NOMO-1 treated with DMSO at 0.1 percent for 48 hours (cell line): ENCODE data around the gene SARDH.
"Not testable (repeated sequence)": the region's sequence is repeated elsewhere in the genome, so short reads cannot be mapped to it uniquely, and the experiment has no call there.

Source experiments
- DNase-seq: peaks from one replicate; lab custom pipeline; 2025; ENCODE audit not compliant: unreplicated experiment; lab: John Stamatoyannopoulos, UW

Gene SARDH

DNA sequence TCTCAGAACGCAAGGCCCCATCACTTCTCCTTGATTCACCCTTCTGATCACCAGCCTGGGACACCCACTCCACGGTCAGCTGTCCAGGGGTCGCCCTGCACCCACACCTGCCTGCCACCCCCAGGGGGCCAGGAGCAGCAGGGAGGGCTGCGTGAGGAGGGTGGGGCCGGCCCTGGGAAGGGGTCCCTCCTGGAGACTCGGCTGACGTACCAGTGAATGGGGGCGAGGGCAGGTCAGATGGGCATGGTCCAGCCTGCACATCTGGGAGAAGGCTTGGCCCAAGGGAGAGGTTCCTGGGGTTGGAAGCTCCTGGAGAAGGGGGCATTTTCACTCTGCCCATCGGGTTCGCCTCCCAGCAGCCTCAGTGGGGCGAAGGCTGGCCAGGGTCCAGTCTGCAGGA is 21.8 kb upstream of the SARDH start:
- DNase-seq: no peak

DNA sequence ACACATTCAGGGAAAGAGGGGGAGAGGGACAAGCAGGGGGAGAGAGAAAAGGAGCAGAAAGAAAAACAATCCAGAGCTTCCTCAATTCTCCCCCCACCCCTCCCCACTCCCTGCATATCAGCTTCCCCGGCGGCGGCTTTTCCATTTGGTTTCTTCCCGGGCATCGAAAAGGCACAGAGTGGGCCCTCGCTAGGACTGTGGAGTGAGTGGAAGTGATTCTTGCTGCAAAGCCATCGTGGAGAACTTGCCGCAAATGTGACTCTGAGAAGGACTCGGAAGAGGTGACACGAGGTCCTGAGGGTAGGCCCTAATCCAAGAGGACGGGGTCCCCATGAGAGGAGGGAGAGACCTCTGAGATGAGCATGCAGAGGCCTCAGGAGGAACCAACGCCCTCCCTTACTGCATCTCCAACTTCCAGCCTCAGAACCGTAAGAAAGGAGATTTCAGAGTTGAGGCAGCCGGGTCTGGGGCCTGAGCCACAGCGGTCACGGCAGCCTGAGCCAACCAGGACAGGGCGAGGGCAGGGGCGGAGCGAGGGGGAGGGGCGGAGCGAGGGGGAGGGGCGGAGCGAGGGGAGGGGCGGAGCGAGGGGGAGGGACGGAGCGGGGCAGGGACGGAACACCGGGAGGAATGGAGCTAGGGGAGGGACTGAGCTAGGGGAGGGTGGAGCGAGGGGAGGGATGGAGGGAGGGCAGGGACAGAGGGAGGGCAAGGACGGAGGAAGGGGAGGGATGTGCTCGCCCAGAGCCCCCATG is 21.2 kb upstream of the SARDH start:
- no peak for DNase-seq

DNA sequence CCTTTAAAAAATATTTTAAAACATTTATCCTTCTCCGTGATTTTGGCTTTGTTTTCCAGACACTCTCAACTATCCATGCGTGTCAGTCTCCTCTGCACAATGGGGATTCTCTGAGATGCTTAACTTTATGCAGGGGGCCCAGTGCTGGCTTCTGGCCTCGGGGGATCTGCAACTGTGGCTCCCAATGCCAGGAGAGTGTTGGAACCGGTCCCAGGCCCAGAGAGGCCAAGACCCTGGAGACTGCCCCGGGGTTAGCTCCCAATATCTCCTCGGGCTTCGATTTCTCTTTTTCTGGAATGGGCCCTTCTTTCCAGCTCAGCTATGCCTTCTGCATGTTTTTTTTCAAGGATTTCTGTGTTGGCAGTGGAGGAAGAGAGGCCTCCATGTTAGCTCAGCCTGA is 20.1 kb upstream of the SARDH start:
- no peak for DNase-seq

DNA sequence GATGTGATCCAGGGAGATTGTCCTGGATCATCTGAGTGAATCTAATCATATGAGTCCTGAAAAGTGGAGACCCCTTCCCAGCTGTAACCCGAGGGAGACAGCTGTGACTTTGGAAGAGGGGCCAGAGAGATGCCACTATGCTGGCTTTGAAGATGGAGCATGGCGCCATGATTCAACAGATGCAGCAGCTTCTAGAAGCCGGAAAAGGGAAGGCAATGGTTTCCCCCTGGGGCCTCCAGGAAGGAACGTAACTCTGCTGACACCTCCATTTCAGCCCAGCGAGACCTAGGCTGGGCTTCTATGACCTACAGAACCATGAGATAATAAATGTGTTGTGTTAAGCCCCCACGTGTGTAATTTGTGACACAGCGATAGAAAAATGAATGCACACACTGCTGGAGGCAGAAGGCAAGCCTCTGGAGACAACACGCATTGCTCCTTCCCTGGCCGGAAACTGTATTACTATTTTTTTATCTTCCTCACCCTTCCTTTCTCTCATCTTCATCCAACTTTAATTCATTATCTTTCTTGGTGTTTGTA is 16.6 kb upstream of the SARDH start:
- no peak for DNase-seq

GRCh38 chr9:133754187-133754586 is 16.0 kb upstream of the SARDH start:
- no peak for DNase-seq

DNA sequence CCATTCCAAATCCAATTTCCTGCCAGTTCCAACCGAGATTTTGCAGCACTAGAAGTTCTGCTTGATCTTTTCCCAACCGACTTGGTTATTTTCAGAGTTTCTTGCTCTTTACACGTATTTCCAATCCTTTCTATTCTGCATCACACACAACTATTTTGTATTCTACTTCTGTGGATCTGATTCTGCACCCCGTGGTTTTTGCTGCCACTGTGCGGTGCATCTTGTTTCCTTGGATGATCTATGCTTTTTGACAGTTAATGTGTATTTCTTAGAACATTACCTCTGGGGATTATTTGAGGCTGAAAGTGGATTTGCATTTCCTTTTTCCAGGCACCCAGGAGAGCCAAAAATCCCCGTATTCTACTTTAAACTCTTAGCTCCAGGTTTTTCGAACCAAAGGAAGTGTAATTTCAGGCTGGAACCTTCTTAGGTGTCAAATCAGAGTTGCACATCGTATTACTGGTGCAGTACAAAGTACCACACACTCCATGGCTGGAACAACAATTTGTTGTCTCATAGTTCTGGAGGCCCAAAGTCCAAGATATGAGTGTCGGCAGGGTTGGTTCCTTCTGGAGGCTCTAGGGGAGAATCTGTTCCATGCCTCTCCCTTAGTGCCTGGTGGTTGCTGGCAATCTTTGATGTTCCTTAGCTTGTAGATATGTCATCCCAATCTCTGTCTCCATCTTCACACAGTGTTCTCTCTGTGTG is 14.7 kb upstream of the SARDH start:
- no peak for DNase-seq

DNA sequence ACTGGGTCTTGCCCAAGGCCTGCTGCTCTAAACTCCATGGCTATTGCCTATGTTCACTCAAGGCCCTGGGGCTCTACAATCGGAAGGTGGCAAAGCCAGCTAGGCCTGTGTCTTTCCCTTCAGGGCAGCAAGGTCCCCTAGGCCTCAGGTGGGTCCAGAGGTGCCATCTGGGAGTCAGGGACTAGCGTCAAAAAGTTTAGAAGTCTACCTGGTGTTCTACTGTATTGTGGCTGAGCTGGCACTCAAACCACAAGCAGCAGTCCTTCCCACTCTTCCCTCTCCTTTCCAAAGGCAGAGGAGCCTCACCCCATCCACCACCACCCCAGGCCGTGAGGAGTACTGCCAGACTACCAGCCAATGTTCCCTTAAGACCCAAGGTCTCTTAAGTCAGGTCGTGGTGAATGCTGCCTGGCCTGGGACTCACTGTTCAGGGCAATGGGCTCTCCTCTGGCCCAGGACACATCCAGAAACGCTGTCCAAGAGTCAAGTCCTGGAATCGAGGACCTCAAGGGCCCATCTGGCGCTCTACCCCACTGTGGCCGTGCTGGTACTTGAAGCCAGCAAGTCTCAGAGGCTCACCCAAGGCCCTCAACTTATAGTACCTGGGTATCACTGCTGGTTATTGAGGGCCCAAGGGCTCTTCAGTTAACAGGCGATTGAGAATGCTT is 13.0 kb upstream of the SARDH start:
- no peak for DNase-seq

DNA sequence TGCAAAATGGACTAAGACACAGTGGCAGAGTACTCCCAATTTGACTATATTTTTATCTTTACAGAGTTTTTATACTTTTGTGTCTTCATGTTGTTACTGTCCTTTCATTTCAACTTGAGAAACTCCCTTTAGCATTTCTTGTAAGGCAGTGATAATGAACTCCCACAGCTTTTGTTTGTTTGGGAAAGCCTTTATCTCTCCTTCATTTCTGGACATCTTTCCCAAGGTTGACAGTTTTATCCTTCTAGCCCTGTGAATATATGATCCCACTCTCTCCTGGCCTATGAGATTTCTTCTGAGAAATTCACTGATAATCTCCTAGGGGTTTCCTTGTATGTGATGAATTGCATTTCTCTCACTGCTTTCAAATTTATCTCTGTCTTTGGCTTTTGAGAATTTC is 9.2 kb upstream of the SARDH start:
- DNase-seq: no peak

GRCh38 chr9:133744528-133744927 is 6.4 kb upstream of the SARDH start:
- DNase-seq: not testable (repeated sequence)

DNA sequence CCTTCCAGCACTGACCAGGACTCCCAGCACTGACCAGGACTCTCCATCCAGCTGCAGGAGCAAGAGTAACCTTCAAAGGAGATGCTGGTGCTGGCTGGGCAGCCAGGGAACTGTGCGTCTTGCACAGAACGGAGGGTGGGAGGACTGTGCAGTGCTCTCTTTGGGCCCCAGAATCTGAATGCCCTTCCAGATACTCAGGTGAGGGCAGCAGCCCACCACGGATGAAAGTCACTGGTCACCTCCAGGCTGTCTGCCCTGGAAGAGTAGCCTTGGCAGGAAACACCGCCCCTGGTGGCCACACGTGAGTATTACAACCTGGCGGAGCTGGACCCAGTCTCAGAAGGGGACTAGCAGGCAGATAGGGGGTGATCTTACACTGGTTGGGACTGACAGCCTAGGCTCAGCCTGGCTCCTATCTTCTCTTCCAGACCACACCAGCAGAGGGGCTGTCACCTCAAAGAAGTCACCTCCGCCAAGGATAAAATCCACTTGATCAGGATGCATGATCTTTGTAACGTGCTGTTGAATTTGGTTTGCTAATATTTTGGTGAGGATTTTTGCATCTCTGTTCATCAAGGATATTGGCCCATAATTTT is 4.8 kb upstream of the SARDH start:
- DNase-seq: peak; percentile 62

DNA sequence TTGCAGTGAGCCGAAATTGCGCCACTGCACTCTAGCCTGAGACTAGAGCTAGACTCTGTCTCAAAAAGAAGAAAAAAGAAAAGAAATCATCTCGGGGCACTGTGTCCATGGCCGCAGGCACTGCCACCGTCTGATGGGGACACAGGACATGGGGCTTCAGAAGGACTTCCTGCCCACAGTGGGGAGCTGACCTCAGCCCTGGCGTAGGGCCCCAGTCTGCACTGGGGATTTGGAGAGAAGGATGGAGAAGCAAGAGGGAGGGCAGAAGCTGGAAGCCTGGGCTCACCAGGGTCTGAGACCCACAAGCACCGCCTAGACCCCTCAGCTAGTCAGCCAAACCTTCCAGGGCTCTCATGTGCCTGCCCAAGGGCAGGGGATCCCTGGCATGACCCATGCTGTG is 4.1 kb upstream of the SARDH start:
- DNase-seq: no peak

DNA sequence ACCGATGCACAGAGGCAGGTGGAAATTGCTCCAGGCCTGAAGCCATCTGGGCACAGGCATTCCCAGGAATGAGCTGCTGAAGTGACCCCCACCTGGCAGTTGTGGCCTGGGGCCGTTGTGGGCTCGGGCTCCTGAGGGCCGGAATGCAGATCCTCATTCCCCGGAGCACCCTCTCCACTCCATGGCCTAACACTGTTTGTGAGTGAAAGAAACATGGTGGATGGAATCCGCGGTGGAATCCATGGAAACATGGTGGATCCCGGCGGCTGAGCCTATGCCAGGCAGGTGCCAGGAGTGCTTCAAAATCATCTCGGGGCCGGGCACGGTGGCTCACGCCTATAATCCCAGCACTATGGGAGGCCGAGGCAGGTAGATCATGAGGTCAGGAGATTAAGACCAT is 3.6 kb upstream of the SARDH start:
- no peak for DNase-seq

DNA sequence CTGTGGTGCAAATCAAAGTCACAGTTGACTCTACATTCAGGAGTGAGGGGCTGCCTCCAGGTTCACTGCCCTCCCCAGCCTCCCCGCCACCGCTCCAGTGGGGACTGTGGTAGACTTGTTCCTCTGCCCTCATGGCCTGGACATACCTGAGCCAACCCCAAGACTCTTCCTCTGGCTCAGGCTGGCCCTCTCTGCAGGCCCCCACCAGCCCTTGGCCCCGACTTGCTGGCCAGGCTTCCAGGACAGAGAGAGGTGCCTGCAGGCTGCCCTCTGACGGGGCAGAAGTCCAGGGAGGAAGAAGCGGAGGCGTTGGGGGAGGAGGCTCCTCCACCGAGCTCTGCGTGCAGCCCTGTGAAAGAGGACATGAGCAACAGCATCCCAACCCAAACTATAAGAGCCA is 2.8 kb upstream of the SARDH start:
- no peak for DNase-seq

- DNase-seq: no peak
These were observed 1.5 kb upstream of the SARDH start for GRCh38 chr9:133739408-133740280.

DNA sequence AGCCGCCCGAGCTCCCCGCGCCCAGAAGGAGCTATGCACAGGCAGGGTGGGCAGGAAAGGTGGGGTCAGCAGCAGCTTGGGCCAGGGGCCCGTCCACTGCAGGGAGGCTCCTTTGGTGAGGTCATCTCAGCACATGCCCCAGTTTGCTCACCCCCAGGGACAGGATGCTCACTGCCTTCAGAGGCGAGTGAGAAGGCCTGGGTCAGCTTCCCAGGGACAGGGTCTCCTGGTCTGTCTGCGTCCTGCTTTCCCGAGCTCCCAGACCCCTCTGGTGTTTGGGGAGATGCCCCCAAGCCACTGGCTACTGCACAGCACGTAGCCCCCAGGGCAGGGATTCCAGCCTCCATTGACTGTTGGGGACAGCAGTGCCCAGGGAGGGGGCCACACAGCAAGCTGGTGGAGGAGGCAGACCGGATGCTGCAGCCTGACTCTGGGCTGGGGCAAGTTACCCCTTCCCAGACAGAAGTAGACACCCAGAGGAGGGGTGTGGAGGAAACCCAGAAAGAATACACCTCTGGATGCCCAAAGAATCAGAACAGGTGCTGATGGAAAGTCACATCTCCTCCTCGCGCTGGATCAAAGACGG is 581 bp upstream of the SARDH start:
- DNase-seq: no peak

DNA sequence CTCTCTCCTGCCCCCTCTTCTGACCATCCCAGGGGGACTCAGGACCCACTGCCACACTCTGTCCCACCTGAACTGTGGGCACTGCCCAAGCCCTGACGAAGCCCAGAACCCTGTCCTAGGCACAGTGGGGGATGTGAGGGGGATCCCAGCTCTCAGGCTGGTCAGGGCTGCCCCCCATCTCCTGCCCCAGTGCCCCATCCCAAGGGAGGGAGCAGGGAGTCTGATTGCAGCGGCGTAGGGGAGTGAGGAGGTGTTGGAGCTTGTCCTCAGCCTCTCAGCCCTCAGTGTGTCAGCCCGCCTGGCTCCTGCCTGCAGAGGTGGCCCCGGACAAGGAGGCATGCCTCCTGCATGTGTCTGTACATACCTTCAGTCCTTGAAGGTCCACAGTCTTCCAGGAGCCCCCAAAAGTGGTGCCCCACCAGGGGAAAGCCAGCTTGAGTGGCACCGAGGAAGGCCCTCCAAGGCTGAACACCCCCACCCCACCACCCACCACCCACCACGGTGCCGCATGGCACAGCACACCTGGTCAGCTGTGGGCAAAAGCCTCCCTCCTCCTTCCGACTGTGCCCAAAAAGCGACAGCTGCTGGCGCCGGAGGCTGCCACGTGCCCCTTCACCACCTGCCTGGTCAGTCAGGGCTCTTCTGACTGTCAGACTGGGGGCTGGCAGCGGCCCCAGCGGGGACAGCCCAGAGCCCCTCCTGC is 930 bp downstream of the SARDH start:
- no peak for DNase-seq

DNA sequence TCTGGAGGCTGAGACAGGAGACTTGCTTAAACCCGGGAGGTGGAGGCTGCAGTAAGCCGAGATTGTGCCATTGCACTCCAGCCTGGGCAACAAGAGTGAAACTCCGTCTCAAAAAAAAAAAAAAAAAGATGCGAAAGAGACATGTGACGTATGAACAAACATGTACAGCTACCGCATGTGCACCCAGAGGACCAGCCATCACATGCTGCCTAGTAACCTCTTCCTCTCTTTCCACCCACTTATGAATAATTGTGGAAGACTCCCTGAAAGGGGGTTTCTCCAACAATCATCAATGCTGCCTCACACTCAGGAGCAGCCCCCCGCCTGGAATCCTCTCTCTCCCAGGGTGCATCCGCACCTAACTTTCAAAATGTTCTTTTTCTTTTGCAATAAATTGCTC is 2.2 kb downstream of the SARDH start:
- DNase-seq: no peak

GRCh38 chr9:133735415-133735775 is 2.8 kb downstream of the SARDH start:
- DNase-seq: no peak

DNA sequence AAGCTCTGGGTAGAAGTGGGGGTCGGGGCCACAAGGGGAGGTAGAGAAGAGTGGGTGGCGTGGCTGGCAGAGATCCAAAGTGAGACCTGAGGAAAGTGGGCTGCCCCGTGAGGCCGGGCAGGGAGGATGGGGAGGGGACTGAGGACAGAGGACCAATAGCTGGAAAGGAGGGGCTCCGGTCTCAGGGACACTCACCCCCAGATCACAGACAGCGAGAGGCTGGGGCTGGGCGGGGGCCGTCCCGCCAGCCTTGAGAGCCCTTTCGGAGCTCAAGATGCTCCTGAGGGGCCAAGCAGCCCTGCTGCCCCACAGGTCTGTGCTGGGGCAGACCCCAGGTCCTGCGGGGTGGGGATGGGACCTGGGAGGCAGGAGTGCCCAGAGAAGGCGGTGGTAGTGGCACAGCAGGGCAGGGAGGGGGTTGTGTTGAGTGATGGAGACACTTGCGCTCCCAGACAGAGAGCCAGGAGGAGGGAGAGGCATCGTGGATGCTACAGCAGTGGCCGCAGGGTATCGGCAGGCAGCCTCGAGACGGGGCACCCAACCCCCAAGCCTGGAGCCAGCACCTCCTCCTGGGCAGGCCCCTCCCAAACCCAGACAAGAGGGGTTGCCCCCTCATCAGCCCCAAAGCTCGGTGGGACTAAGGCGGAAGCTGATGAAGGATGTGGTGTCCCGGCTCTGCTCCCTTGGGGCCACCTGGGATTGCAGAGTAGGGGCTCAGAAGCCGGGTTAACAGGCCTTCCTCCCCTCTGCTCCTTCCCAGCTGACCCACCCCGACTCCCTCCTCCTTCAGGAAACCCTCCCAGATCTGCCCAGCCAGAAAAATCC is 3.4 kb downstream of the SARDH start:
- DNase-seq: no peak
